GM21528 (cell line): ENCODE results near the gene COL9A1.

ENCODE experiments used
- ATAC-seq: cut with Tn5 transposase; IDR thresholded peaks from one replicate; pipeline ENCODE4 v1.9.1; 2021; ENCODE audit warnings: mild to moderate bottlenecking, moderate library complexity; ENCODE audit not compliant: unreplicated experiment, low FRiP score

Gene COL9A1

GRCh38 chr6:70236343-70236742 is 66.5 kb downstream of the COL9A1 start:
- no peak for ATAC-seq

- ATAC-seq, result no peak
Measured at GRCh38 chr6:70234561-70235236, 68.2 kb downstream of the COL9A1 start.

GRCh38 chr6:70231311-70231710 is 71.6 kb downstream of the COL9A1 start:
- no peak for ATAC-seq

GRCh38 chr6:70225055-70225454 is 77.8 kb downstream of the COL9A1 start:
- ATAC-seq, result no peak

GRCh38 chr6:70222439-70222749 is 80.5 kb downstream of the COL9A1 start:
- no peak for ATAC-seq

- no peak for ATAC-seq
Measured at GRCh38 chr6:70221715-70222438, 81.0 kb downstream of the COL9A1 start.

GRCh38 chr6:70221025-70221714 is 81.7 kb downstream of the COL9A1 start:
- ATAC-seq, result no peak

- no peak for ATAC-seq
Measured at GRCh38 chr6:70219943-70220613, 82.8 kb downstream of the COL9A1 start.

GRCh38 chr6:70216767-70217166 is 86.1 kb downstream of the COL9A1 start:
- ATAC-seq, result no peak

- no peak for ATAC-seq
Measured at GRCh38 chr6:70215460-70216108, 87.3 kb downstream of the COL9A1 start.

GRCh38 chr6:70210462-70210861 is 92.4 kb downstream of the COL9A1 start:
- ATAC-seq, result no peak

GRCh38 chr6:70208235-70208790 is 94.6 kb downstream of the COL9A1 start:
- no peak for ATAC-seq

- ATAC-seq, result no peak
Measured at GRCh38 chr6:70198785-70199184, 104.1 kb downstream of the COL9A1 start.

GRCh38 chr6:70196531-70196930 is 106.4 kb downstream of the COL9A1 start:
- ATAC-seq, result no peak

GRCh38 chr6:70194421-70194820 is 108.5 kb downstream of the COL9A1 start:
- no peak for ATAC-seq

- no peak for ATAC-seq
Measured at GRCh38 chr6:70188202-70188601, 114.7 kb downstream of the COL9A1 start.

- ATAC-seq, result no peak
Measured at GRCh38 chr6:70186461-70186860, 116.4 kb downstream of the COL9A1 start.

- ATAC-seq, result no peak
Measured at GRCh38 chr6:70184723-70185122, 118.2 kb downstream of the COL9A1 start.

GRCh38 chr6:70183538-70183937 is 119.3 kb downstream of the COL9A1 start:
- ATAC-seq, result no peak

GRCh38 chr6:70180901-70181599 is 121.8 kb downstream of the COL9A1 start:
- ATAC-seq, result no peak
